NCI-H69 (cell line): ENCODE results near the gene SLC1A3.

Experiments used
- DNase-seq: peaks from one replicate; lab custom pipeline; 2025; lab: John Stamatoyannopoulos, UW

Gene SLC1A3

GRCh38 chr5:36655161-36655560 is 48.8 kb downstream of the SLC1A3 start:
- DNase-seq: no peak

GRCh38 chr5:36656556-36656955 is 50.1 kb downstream of the SLC1A3 start:
- DNase-seq: no peak

GRCh38 chr5:36657563-36657995 is 51.2 kb downstream of the SLC1A3 start:
- no peak for DNase-seq

GRCh38 chr5:36658038-36658756 is 51.8 kb downstream of the SLC1A3 start:
- no peak for DNase-seq

GRCh38 chr5:36659411-36659810 is 53.0 kb downstream of the SLC1A3 start:
- DNase-seq: no peak

GRCh38 chr5:36660397-36661049 is 54.1 kb downstream of the SLC1A3 start:
- no peak for DNase-seq

GRCh38 chr5:36661456-36662220 is 55.2 kb downstream of the SLC1A3 start:
- no peak for DNase-seq

GRCh38 chr5:36662291-36662851 is 56.0 kb downstream of the SLC1A3 start:
- DNase-seq: no peak

GRCh38 chr5:36664766-36665165 is 58.4 kb downstream of the SLC1A3 start:
- no peak for DNase-seq

- no peak for DNase-seq
Measured at GRCh38 chr5:36665628-36666027, 59.2 kb downstream of the SLC1A3 start.

GRCh38 chr5:36666274-36666673 is 59.9 kb downstream of the SLC1A3 start:
- DNase-seq: no peak

- DNase-seq: no peak
Measured at GRCh38 chr5:36666986-36667385, 60.6 kb downstream of the SLC1A3 start.

- DNase-seq: no peak
Measured at GRCh38 chr5:36667824-36668223, 61.4 kb downstream of the SLC1A3 start.

- no peak for DNase-seq
Measured at GRCh38 chr5:36669015-36669651, 62.7 kb downstream of the SLC1A3 start.

- no peak for DNase-seq
Measured at GRCh38 chr5:36670548-36670947, 64.1 kb downstream of the SLC1A3 start.

- no peak for DNase-seq
Measured at GRCh38 chr5:36675282-36675681, 68.9 kb downstream of the SLC1A3 start.

GRCh38 chr5:36679221-36679989 is 73.0 kb downstream of the SLC1A3 start:
- no peak for DNase-seq

GRCh38 chr5:36680066-36680465 is 73.7 kb downstream of the SLC1A3 start:
- no peak for DNase-seq

- DNase-seq: no peak
Measured at GRCh38 chr5:36681711-36682110, 75.3 kb downstream of the SLC1A3 start.

GRCh38 chr5:36682499-36682898 is 76.1 kb downstream of the SLC1A3 start:
- no peak for DNase-seq

GRCh38 chr5:36683821-36684434 is 77.5 kb downstream of the SLC1A3 start:
- DNase-seq: no peak
